HEK293T (cell line): ENCODE results near the gene TSPAN16.

Source experiments
- ARNT ChIP-seq: fragments of 450-650 bp; IDR thresholded peaks from 2 replicates; pipeline ENCODE4 v1.6.1; 2017; ENCODE audit warnings: mild to moderate bottlenecking
- BHLHE40 ChIP-seq: fragments of 450-650 bp; IDR thresholded peaks from 2 replicates; pipeline ENCODE4 v1.6.1; 2016; ENCODE audit warnings: mild to moderate bottlenecking, moderate library complexity, borderline replicate concordance
- ELF4 ChIP-seq: fragments of 450-650 bp; IDR thresholded peaks from 2 replicates; pipeline ENCODE4 v1.6.1; 2017; ENCODE audit warnings: antibody characterized with exemption
- FOXA1 ChIP-seq: fragments of 450-650 bp; IDR thresholded peaks from 2 replicates; pipeline ENCODE4 v1.6.1; 2016; ENCODE audit warnings: mild to moderate bottlenecking
- FOXM1 ChIP-seq: fragments of 450-650 bp; IDR thresholded peaks from 2 replicates; pipeline ENCODE4 v1.6.1; 2017; ENCODE audit warnings: mild to moderate bottlenecking, borderline replicate concordance
- HDGF ChIP-seq: fragments of 450-650 bp; IDR thresholded peaks from 2 replicates; pipeline ENCODE4 v1.6.1; 2017; ENCODE audit warnings: antibody characterized with exemption, borderline replicate concordance
- L3MBTL2 ChIP-seq: fragments of 450-650 bp; conservative IDR thresholded peaks from 2 replicates; pipeline ENCODE4 v1.6.1; 2016; ENCODE audit warnings: mild to moderate bottlenecking
- LEF1 ChIP-seq: fragments of 450-650 bp; IDR thresholded peaks from 2 replicates; pipeline ENCODE4 v1.6.1; 2017; ENCODE audit warnings: mild to moderate bottlenecking, borderline replicate concordance
- SP1 ChIP-seq: fragments of 450-650 bp; IDR thresholded peaks from 2 replicates; pipeline ENCODE4 v1.6.1; 2017
- TARDBP ChIP-seq: fragments of 450-650 bp; IDR thresholded peaks from 2 replicates; pipeline ENCODE4 v1.6.1; 2016
- ZNF384 ChIP-seq: fragments of 450-650 bp; IDR thresholded peaks from 2 replicates; pipeline ENCODE4 v1.6.1; 2016
- TF ChIP-seq, protein P1 (sequence below): fragments of 450-650 bp; IDR thresholded peaks from 2 replicates; pipeline ENCODE4 v1.6.1; 2016

DNA sequence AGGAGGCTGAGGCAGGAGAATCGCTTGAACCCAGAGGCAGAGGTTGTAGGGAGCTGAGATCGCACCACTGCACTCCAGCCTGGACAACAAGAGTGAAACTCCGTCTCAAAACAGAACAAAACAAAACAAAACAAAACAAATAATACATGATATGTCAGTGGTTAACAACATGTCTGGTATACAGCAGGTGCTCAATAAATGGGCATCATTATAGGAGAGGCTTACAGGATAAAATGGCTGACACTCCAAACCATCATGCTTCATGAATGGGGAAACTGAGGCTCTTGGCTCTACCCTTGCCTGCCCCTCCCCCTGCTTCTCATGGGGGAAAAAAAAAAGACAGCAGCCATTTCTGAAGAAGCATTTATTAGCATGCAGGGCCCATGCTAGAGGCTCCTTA lies 46.5 kb downstream of the TSPAN16 start:
- TF ChIP-seq FOXM1, result no peak
- TF ChIP-seq TARDBP, result no peak
- no peak for TF ChIP-seq BHLHE40
- TF ChIP-seq L3MBTL2, result no peak
- TF ChIP-seq HDGF, result no peak
- TF ChIP-seq FOXA1, result no peak
- TF ChIP-seq SP1, result no peak
- TF ChIP-seq LEF1, result no peak
- no peak for TF ChIP-seq ZNF384
- TF ChIP-seq ELF4, result no peak
- TF ChIP-seq, protein P1, sequence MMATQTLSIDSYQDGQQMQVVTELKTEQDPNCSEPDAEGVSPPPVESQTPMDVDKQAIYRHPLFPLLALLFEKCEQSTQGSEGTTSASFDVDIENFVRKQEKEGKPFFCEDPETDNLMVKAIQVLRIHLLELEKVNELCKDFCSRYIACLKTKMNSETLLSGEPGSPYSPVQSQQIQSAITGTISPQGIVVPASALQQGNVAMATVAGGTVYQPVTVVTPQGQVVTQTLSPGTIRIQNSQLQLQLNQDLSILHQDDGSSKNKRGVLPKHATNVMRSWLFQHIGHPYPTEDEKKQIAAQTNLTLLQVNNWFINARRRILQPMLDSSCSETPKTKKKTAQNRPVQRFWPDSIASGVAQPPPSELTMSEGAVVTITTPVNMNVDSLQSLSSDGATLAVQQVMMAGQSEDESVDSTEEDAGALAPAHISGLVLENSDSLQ, result no peak
- no peak for TF ChIP-seq ARNT
